BE2C (cell line): ENCODE results near the gene RPS17.
A peak's percentile ranks its signal among the peaks of the same experiment; 100 is the strongest.

Experiments used
- DNase-seq: peaks from one replicate; pipeline ENCODE4 v3.0.0-alpha.2; 2020
- H3K27me3 ChIP-seq: fragments of 250-450 bp; sonication (Bioruptor Pico); 2 replicates; pipeline ENCODE4 v1.5.1; 2020; ENCODE audit warnings: mild to moderate bottlenecking
- H3K36me3 ChIP-seq: fragments of 250-450 bp; sonication (Bioruptor Pico); 2 replicates; pipeline ENCODE4 v1.5.1; 2020; ENCODE audit warnings: mild to moderate bottlenecking
- H3K4me1 ChIP-seq: fragments of 250-450 bp; sonication (Bioruptor Pico); 2 replicates; pipeline ENCODE4 v1.5.1; 2020
- H3K4me3 ChIP-seq: 2 replicates; pipeline ENCODE4 v1.5.1; 2011; ENCODE audit warnings: low read depth, low read length
- H3K9me3 ChIP-seq: fragments of 250-450 bp; sonication (Bioruptor Pico); 2 replicates; pipeline ENCODE4 v1.5.1; 2020
- CTCF ChIP-seq: IDR thresholded peaks from 2 replicates; pipeline ENCODE4 v1.5.1; 2012; ENCODE audit warnings: mild to moderate bottlenecking, low read depth, low read length

Gene RPS17

GRCh38 chr15:82572311-82572710 is 32.1 kb upstream of the RPS17 start:
- Histone ChIP-seq H3K27me3 (peaks cover 3% of the 10 kb centered on the region), H3K9me3 (no peaks in the 10 kb centered on the region), H3K36me3 (no peaks in the 10 kb centered on the region), H3K4me3 (no peak overlapping the region), H3K4me1 (peaks cover 10% of the 10 kb centered on the region)
- DNase-seq = no peak
- TF ChIP-seq CTCF = no peak

GRCh38 chr15:82571722-82572222 is 31.5 kb upstream of the RPS17 start:
- DNase-seq = peak; percentile 67
- H3K9me3 ChIP-seq = no peaks in the 10 kb centered on the region
- H3K27me3 ChIP-seq = peaks cover 3% of the 10 kb centered on the region
- peak overlapping the region; percentile 62 for H3K4me3 ChIP-seq
- no peak for TF ChIP-seq CTCF
- no peaks in the 10 kb centered on the region for H3K36me3 ChIP-seq
- peaks cover 10% of the 10 kb centered on the region for H3K4me1 ChIP-seq

- Histone ChIP-seq H3K36me3 (no peaks in the 10 kb centered on the region), H3K9me3 (no peaks in the 10 kb centered on the region), H3K4me3 (peak overlapping the region; percentile 62), H3K4me1 (peaks cover 10% of the 10 kb centered on the region), H3K27me3 (peaks cover 3% of the 10 kb centered on the region)
- DNase-seq = no peak
- TF ChIP-seq CTCF = no peak
Measured at GRCh38 chr15:82570721-82571508, 30.7 kb upstream of the RPS17 start.

GRCh38 chr15:82569834-82570233 is 29.6 kb upstream of the RPS17 start:
- Histone ChIP-seq H3K27me3 (no peaks in the 10 kb centered on the region; the same call in none of the 2 replicates), H3K4me1 (peaks cover 10% of the 10 kb centered on the region), H3K4me3 (no peak overlapping the region), H3K9me3 (no peaks in the 10 kb centered on the region), H3K36me3 (no peaks in the 10 kb centered on the region)
- DNase-seq = no peak
- no peak for TF ChIP-seq CTCF

- Histone ChIP-seq H3K36me3 (no peaks in the 10 kb centered on the region), H3K27me3 (no peaks in the 10 kb centered on the region; the same call in 1 of the 2 replicates), H3K9me3 (no peaks in the 10 kb centered on the region), H3K4me1 (peaks cover 10% of the 10 kb centered on the region), H3K4me3 (no peak overlapping the region)
- no peak for DNase-seq
- TF ChIP-seq CTCF = no peak
Measured at GRCh38 chr15:82568986-82569385, 28.7 kb upstream of the RPS17 start.

- Histone ChIP-seq H3K4me3 (no peak overlapping the region), H3K36me3 (no peaks in the 10 kb centered on the region), H3K4me1 (peaks cover 10% of the 10 kb centered on the region), H3K27me3 (no peaks in the 10 kb centered on the region; the same call in 1 of the 2 replicates), H3K9me3 (no peaks in the 10 kb centered on the region)
- TF ChIP-seq CTCF = no peak
- DNase-seq = no peak
Measured at GRCh38 chr15:82567661-82568060, 27.4 kb upstream of the RPS17 start.
